KOPT-K1 (cell line): ENCODE results near the gene CDH10.

Experiments
- H3K27ac ChIP-seq: fragments of 200-600 bp; sonication (generic); 2 replicates; pipeline ENCODE4 v1.5.1; 2016; ENCODE audit warnings: antibody characterized with exemption, mild to moderate bottlenecking, low read depth, low read length; ENCODE audit not compliant: poor library complexity, severe bottlenecking
- H3K36me3 ChIP-seq: fragments of 200-600 bp; sonication (generic); 2 replicates; pipeline ENCODE4 v1.5.1; 2017; ENCODE audit warnings: antibody characterized with exemption, mild to moderate bottlenecking, low read length, moderate library complexity; ENCODE audit not compliant: insufficient read depth
- H3K9me3 ChIP-seq: fragments of 200-600 bp; sonication (generic); 2 replicates; pipeline ENCODE4 v1.5.1; 2017; ENCODE audit warnings: antibody characterized with exemption, low read length, mild to moderate bottlenecking; ENCODE audit not compliant: insufficient read depth, poor library complexity, severe bottlenecking

CDH10 gene

DNA sequence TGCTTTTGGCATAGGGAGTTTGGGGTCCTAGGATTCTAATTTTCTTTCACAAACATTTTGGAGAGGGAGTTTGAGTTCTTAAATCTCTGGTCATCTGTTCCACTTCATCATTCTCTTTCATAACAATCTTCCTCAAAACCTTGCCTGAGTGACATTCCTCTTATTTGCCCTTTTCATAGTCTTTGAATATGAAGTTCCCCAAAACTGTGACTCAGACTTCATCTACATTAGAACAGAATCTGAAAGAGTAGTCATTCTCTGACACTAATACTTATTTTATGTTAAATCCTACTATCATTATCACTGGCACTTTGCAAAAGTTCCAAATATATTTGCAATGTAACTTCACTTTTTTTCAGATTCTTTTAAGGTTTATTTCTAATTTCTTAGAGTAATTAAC, 163.8 kb downstream of the CDH10 start:
- Histone ChIP-seq H3K27ac (no peak overlapping the region), H3K9me3 (no peaks in the 10 kb centered on the region), H3K36me3 (no peaks in the 10 kb centered on the region)

DNA sequence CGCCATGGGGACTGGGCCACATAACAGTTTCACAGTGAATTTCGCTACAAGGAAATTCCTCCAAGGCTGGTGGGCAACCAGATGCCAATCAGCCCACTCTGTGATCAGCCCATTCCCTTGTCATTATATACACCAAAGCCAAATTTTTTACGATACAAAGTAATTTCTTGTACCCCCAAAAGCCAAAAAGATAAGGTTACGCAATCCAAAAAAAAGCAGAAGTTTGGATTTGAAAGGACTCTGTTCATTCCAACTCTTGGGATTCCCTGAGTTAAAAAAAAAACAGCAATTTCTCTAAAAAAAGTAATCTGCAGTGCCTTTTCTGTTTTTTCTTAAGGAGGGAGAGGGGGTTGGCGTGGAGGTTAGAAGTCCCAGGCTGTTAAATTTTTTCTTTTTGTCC, 166.8 kb downstream of the CDH10 start:
- Histone ChIP-seq H3K27ac (no peak overlapping the region), H3K36me3 (no peaks in the 10 kb centered on the region), H3K9me3 (no peaks in the 10 kb centered on the region)

DNA sequence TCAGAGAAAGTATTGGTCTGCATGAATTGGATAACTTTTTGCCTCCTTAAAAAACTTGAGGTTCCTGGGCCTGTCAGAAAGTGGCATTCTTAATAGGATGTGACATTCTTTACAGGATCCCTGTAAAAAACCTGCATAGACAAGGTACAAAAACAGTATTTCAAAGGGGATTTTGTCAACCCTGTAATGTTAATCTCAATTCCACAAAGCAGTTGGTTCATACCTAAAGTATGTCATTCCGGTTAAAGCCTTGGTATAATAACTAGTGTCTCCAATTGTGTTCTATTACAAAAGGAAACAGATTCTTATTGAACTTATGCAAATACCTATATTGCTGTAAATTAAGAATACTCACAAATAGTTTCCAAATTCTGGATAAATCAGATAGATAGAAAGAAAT, 169.7 kb downstream of the CDH10 start:
- Histone ChIP-seq H3K36me3 (no peaks in the 10 kb centered on the region), H3K9me3 (no peaks in the 10 kb centered on the region), H3K27ac (no peak overlapping the region)

DNA sequence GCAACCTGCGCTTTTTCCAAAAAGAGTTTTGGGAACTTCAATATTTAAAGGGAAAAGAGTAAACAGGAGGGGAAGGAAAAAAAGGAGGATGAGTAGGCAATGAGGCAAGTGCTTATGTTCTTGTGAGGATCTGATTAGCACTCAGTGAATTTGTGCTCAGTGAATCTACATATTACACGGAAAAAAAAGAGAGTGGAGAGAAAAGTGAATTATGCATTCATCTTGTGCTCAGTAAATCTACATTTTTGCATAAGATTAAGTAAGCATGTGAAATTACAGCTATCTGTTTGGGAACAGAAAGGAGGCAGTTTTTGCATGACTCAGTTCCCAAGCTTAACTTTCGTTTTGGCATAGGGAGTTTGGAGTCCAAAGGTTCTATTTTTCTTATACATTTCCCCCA, 170.1 kb downstream of the CDH10 start:
- Histone ChIP-seq H3K9me3 (no peaks in the 10 kb centered on the region), H3K36me3 (no peaks in the 10 kb centered on the region), H3K27ac (no peak overlapping the region)

DNA sequence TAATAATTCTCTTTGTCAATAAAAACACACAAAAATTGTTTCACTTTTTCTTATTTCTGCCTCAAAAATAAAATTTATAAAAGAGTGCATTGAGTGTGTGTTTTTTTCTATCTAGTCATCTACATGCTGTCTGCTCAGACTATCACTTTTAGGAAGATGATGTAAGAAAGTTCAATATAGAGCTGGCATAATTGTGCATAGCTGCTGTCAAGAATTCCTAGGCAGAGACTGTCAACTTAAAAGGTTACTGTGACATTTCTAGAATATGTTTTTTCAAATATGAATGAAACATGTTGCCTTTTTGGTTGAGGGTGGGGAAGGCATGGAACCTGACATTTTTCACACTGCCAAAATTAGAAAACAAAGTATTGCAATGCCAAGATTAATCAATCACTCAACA, 172.3 kb downstream of the CDH10 start:
- Histone ChIP-seq H3K27ac (no peak overlapping the region), H3K9me3 (no peaks in the 10 kb centered on the region)

DNA sequence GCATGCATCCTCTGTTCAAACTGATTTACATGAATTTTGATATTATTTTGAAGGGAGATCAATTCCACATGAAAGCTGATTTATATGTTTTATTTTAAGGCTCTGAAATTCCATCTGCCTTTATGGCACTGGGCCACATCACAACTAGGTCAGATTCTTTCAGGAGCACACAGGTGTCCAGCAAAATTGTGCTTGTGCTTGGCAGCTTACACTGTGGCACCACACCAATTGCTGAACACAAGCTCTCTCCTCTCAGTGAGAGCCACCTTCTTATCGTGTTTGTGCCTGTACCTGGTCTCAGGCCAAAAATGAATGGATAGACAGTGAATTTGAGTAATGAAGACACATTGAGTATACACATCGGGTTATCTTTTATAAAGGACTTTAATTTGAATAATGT, 200.4 kb downstream of the CDH10 start:
- no peaks in the 10 kb centered on the region for H3K9me3 ChIP-seq
- no peaks in the 10 kb centered on the region for H3K36me3 ChIP-seq
- H3K27ac ChIP-seq, result no peak overlapping the region

More for the DNA sequence above, 172.3 kb downstream of the CDH10 start:
- H3K36me3 ChIP-seq, result no peaks in the 10 kb centered on the region

DNA sequence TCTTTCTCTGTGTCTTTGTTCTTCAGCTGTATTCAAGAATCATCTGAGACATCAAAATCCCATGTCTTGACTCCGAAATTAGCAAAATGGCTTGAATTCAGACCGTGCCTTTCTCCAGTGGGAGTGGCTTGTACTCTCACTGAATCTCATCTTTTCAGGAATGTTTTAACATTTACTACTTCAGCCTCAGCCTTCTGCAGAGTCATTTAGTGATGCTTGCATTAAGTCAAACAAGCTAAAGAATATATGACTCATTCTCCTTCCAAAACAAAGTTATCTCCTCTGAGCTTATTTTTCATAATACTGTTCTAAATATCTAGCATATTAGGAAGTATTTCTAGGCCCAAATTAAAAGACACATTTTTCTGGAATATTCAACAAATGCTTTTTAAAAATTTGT, 205.3 kb downstream of the CDH10 start:
- Histone ChIP-seq H3K9me3 (no peaks in the 10 kb centered on the region), H3K27ac (no peak overlapping the region), H3K36me3 (no peaks in the 10 kb centered on the region)
